Naive thymus-derived CD4-positive, alpha-beta T cell (primary cell): ENCODE data around the gene PLEKHA5. TPM values are rescaled to one million over a fixed set of nuclear protein-coding genes. Genes with fewer than 3 reads are reported as not detected.
"Not testable (repeated sequence)": the region's sequence is repeated elsewhere in the genome, so short reads cannot be mapped to it uniquely, and the experiment has no call there.

Experiments
- ATAC-seq: fragments of 150-1000 bp; cut with Tn5 transposase; 2 replicates; pipeline ENCODE4 v1.10.0; 2021; ENCODE audit warnings: mild to moderate bottlenecking, moderate library complexity
- CTCF ChIA-PET: fragments of 350-600 bp; sonication (Branson Sonifier 250); formaldehyde crosslinking; loops from one replicate; lab custom pipeline; 2021; ENCODE audit warnings: antibody characterized with exemption; lab: Charles Lee
- POLR2A ChIA-PET: fragments of 350-600 bp; sonication (Branson Sonifier 250); formaldehyde crosslinking; loops from one replicate; lab custom pipeline; 2021; ENCODE audit warnings: antibody characterized with exemption, inconsistent platforms; lab: Charles Lee
- DNase-seq, 9 donors: peaks; one replicate each; pipeline versions ENCODE4 v3.0.0 to v3.0.0-alpha.2; 2020 to 2022; ENCODE audit warnings: mixed read lengths in 1 of 9
- H3K27ac ChIP-seq: one replicate; pipeline ENCODE4 v1.7.0; 2013; ENCODE audit warnings: mild to moderate bottlenecking, low read depth, low read length, moderate library complexity
- H3K27me3 ChIP-seq, 2 donors: one replicate each; pipeline ENCODE4 v1.7.0; 2013; ENCODE audit warnings: low read length in 2 of 2, mild to moderate bottlenecking in 2 of 2, moderate library complexity in 2 of 2; ENCODE audit not compliant: control insufficient read depth in 2 of 2, insufficient read depth in 2 of 2
- H3K36me3 ChIP-seq, 3 experiments: 1 replicate in 2 of 3; 2 replicates in 1 of 3; pipeline ENCODE4 v1.7.0; 2013; ENCODE audit warnings: low read length in 3 of 3, mild to moderate bottlenecking in 3 of 3, moderate library complexity in 1 of 3; ENCODE audit not compliant: insufficient read depth in 3 of 3, control insufficient read depth in 2 of 3
- H3K4me1 ChIP-seq, 2 donors: one replicate each; pipeline ENCODE4 v1.7.0; 2013; ENCODE audit warnings: low read length in 2 of 2, mild to moderate bottlenecking in 2 of 2, moderate library complexity in 1 of 2; ENCODE audit not compliant: control insufficient read depth in 2 of 2, insufficient read depth in 2 of 2
- H3K4me3 ChIP-seq: 2 replicates; pipeline ENCODE4 v1.7.0; 2013; ENCODE audit warnings: mild to moderate bottlenecking, low read length
- H3K9me3 ChIP-seq, 3 experiments: 1 replicate in 2 of 3; 2 replicates in 1 of 3; pipeline ENCODE4 v1.7.0; 2013; ENCODE audit warnings: low read length in 3 of 3; ENCODE audit not compliant: control insufficient read depth in 2 of 3
- H3K27ac Mint-ChIP-seq, 9 donors: one replicate each; pipeline ENCODE4 v1.8.0; 2020 to 2022; ENCODE audit warnings: mixed read lengths in 9 of 9, mild to moderate bottlenecking in 8 of 9, moderate library complexity in 5 of 9, inconsistent platforms in 2 of 9
- H3K27me3 Mint-ChIP-seq, 5 donors: one replicate each; pipeline ENCODE4 v1.8.0; 2021 to 2022; ENCODE audit warnings: mixed read lengths in 5 of 5, mild to moderate bottlenecking in 1 of 5
- H3K36me3 Mint-ChIP-seq, 5 donors: one replicate each; pipeline ENCODE4 v1.8.0; 2020 to 2022; ENCODE audit warnings: mixed read lengths in 5 of 5, mild to moderate bottlenecking in 3 of 5, inconsistent platforms in 1 of 5
- H3K4me1 Mint-ChIP-seq, 7 donors: one replicate each; pipeline ENCODE4 v1.8.0; 2020 to 2022; ENCODE audit warnings: mixed read lengths in 7 of 7, mild to moderate bottlenecking in 3 of 7, inconsistent platforms in 1 of 7
- H3K4me3 Mint-ChIP-seq, 10 donors: one replicate each; pipeline ENCODE4 v1.8.0; 2020 to 2022; ENCODE audit warnings: mild to moderate bottlenecking in 10 of 10, mixed read lengths in 10 of 10, moderate library complexity in 6 of 10, inconsistent platforms in 2 of 10
- H3K9me3 Mint-ChIP-seq, 11 donors: one replicate each; pipeline ENCODE4 v1.8.0; 2020 to 2022; ENCODE audit warnings: mixed read lengths in 11 of 11, mild to moderate bottlenecking in 4 of 11, inconsistent platforms in 1 of 11, moderate library complexity in 1 of 11
- intact Hi-C, 2 donors: fragments of 100-400 bp; cut with micrococcal nuclease; formaldehyde crosslinking; loops; one replicate each; pipeline ENCODE4 v1.15.1; 2023
- polyA plus RNA-seq, 2 donors: library from polyadenylated mRNA; unstranded; fragments of 300-500 nt; fragmentation: Illumina TruSeq; gene quantifications; one replicate each; pipeline ENCODE4 v1.2.3, GENCODE V29; 2021
- total RNA-seq, 6 experiments: library from RNA in 5 of 6; stranded (reverse) in 5 of 6; gene quantifications; 1 replicate in 5 of 6; 2 replicates in 1 of 6; pipeline ENCODE4 v1.2.3 and lab custom pipeline; 2021 to 2026

PLEKHA5 gene
- total and polyA plus RNA-seq, 7 experiments from 2014 or later: 0.32 to 5.3 (median 1.3) TPM

- ATAC-seq (no peak), DNase-seq (no peak)
- H3K9me3 ChIP-seq: no peaks in the 10 kb centered on the region
- ChIA-PET POLR2A (no interaction called here), CTCF (interaction anchor here (1.0 to 1.2 kb wide), 2 partner anchors 10 to 13 kb away, joined by 3 read pairs; no protein-coding TSS in a partner anchor)
- no peaks in the 10 kb centered on the region for H3K4me1 ChIP-seq
- Mint-ChIP-seq H3K4me1 (no peaks in the 10 kb centered on the region), H3K27ac (no peak overlapping the region), H3K36me3 (no peaks in the 10 kb centered on the region), H3K9me3 (no peaks in the 10 kb centered on the region), H3K4me3 (no peak overlapping the region), H3K27me3 (no peaks in the 10 kb centered on the region)
- H3K4me3 ChIP-seq: no peak overlapping the region
- H3K36me3 ChIP-seq: no peaks in the 10 kb centered on the region
- H3K27me3 ChIP-seq: no peaks in the 10 kb centered on the region
- H3K27ac ChIP-seq: no peak overlapping the region
- intact Hi-C loops: no loop called here
Observed at GRCh38 chr12:19301223-19301622, 171.7 kb downstream of the PLEKHA5 start.

- H3K27ac Mint-ChIP-seq: no peak overlapping the region
- DNase-seq: no peak
Observed at GRCh38 chr12:19301688-19302087, 172.2 kb downstream of the PLEKHA5 start.

GRCh38 chr12:19302100-19302640 lies 172.6 kb downstream of the PLEKHA5 start:
- CTCF ChIA-PET: interaction anchor here (1.0 kb wide), 1 partner anchor 11 kb away, joined by 3 read pairs; no protein-coding TSS in a partner anchor

More at GRCh38 chr12:19301688-19302087, 172.2 kb downstream of the PLEKHA5 start:
- H3K9me3 ChIP-seq: no peaks in the 10 kb centered on the region
- Mint-ChIP-seq H3K4me3 (no peak overlapping the region), H3K36me3 (peaks cover 0 to 3% (median 0%) of the 10 kb centered on the region in 5 donors), H3K4me1 (no peaks in the 10 kb centered on the region), H3K9me3 (no peaks in the 10 kb centered on the region), H3K27me3 (no peaks in the 10 kb centered on the region)
- no peak overlapping the region for H3K4me3 ChIP-seq
- H3K27ac ChIP-seq: no peak overlapping the region
- ChIA-PET CTCF (interaction anchor here (1.0 to 1.2 kb wide), 2 partner anchors 11 to 13 kb away, joined by 3 read pairs; no protein-coding TSS in a partner anchor), POLR2A (no interaction called here)
- intact Hi-C loops: no loop called here
- H3K4me1 ChIP-seq: no peaks in the 10 kb centered on the region
- ATAC-seq: no peak
- no peaks in the 10 kb centered on the region for H3K27me3 ChIP-seq
- no peaks in the 10 kb centered on the region for H3K36me3 ChIP-seq

GRCh38 chr12:19303496-19303895 lies 174.0 kb downstream of the PLEKHA5 start:
- Histone ChIP-seq H3K4me3 (no peak overlapping the region), H3K4me1 (no peaks in the 10 kb centered on the region), H3K9me3 (no peaks in the 10 kb centered on the region), H3K27ac (no peak overlapping the region), H3K36me3 (no peaks in the 10 kb centered on the region), H3K27me3 (no peaks in the 10 kb centered on the region)
- ATAC-seq (no peak), DNase-seq (no peak)
- intact Hi-C loops: no loop called here
- Mint-ChIP-seq H3K27ac (no peak overlapping the region), H3K4me3 (no peak overlapping the region), H3K36me3 (peaks cover 0 to 4% (median 0%) of the 10 kb centered on the region in 5 donors), H3K4me1 (no peaks in the 10 kb centered on the region), H3K27me3 (no peaks in the 10 kb centered on the region), H3K9me3 (no peaks in the 10 kb centered on the region)
- POLR2A ChIA-PET: no interaction called here
- CTCF ChIA-PET: no interaction called here

More at GRCh38 chr12:19302100-19302640, 172.6 kb downstream of the PLEKHA5 start:
- Mint-ChIP-seq H3K4me3 (no peak overlapping the region), H3K27ac (no peak overlapping the region), H3K4me1 (no peaks in the 10 kb centered on the region), H3K9me3 (no peaks in the 10 kb centered on the region), H3K36me3 (peaks cover 0 to 4% (median 0%) of the 10 kb centered on the region in 5 donors), H3K27me3 (no peaks in the 10 kb centered on the region)
- no peaks in the 10 kb centered on the region for H3K4me1 ChIP-seq
- intact Hi-C loops: no loop called here
- no peaks in the 10 kb centered on the region for H3K36me3 ChIP-seq
- DNase-seq: no peak
- no peaks in the 10 kb centered on the region for H3K27me3 ChIP-seq
- no peak for ATAC-seq
- H3K4me3 ChIP-seq: no peak overlapping the region
- POLR2A ChIA-PET: no interaction called here
- no peaks in the 10 kb centered on the region for H3K9me3 ChIP-seq
- no peak overlapping the region for H3K27ac ChIP-seq

GRCh38 chr12:19304149-19304750 lies 174.7 kb downstream of the PLEKHA5 start:
- Mint-ChIP-seq H3K9me3 (no peaks in the 10 kb centered on the region), H3K4me1 (no peaks in the 10 kb centered on the region), H3K36me3 (peaks cover 0 to 4% (median 0%) of the 10 kb centered on the region in 5 donors), H3K27me3 (no peaks in the 10 kb centered on the region), H3K27ac (no peak overlapping the region), H3K4me3 (no peak overlapping the region)
- ATAC-seq (no peak), DNase-seq (no peak)
- no peaks in the 10 kb centered on the region for H3K36me3 ChIP-seq
- intact Hi-C loops: no loop called here
- no peak overlapping the region for H3K4me3 ChIP-seq
- H3K9me3 ChIP-seq: no peaks in the 10 kb centered on the region
- ChIA-PET POLR2A (no interaction called here), CTCF (no interaction called here)
- H3K27ac ChIP-seq: no peak overlapping the region
- no peaks in the 10 kb centered on the region for H3K4me1 ChIP-seq
- H3K27me3 ChIP-seq: no peaks in the 10 kb centered on the region

- H3K27me3 Mint-ChIP-seq, H3K27me3 ChIP-seq, H3K9me3 ChIP-seq, intact Hi-C loops, H3K4me1 Mint-ChIP-seq, H3K36me3 Mint-ChIP-seq, H3K36me3 ChIP-seq, DNase-seq, H3K4me3 ChIP-seq, ATAC-seq, H3K9me3 Mint-ChIP-seq, H3K27ac ChIP-seq, POLR2A ChIA-PET, H3K27ac Mint-ChIP-seq, H3K4me3 Mint-ChIP-seq, H3K4me1 ChIP-seq: not testable (repeated sequence)
- CTCF ChIA-PET: interaction anchor here (0.6 kb wide), 1 partner anchor 92 kb away, joined by 3 read pairs; no protein-coding TSS in a partner anchor
Observed at GRCh38 chr12:19305621-19306020, 176.1 kb downstream of the PLEKHA5 start.

- H3K9me3 Mint-ChIP-seq: no peaks in the 10 kb centered on the region
Observed at GRCh38 chr12:19306366-19306765, 176.8 kb downstream of the PLEKHA5 start.

More at GRCh38 chr12:19306366-19306765, 176.8 kb downstream of the PLEKHA5 start:
- no peaks in the 10 kb centered on the region for H3K27me3 ChIP-seq
- Mint-ChIP-seq H3K4me3 (no peak overlapping the region), H3K4me1 (no peaks in the 10 kb centered on the region), H3K27me3 (no peaks in the 10 kb centered on the region), H3K36me3 (peaks cover 0 to 4% (median 0%) of the 10 kb centered on the region in 5 donors), H3K27ac (no peak overlapping the region)
- DNase-seq (no peak), ATAC-seq (no peak)
- no peaks in the 10 kb centered on the region for H3K4me1 ChIP-seq
- intact Hi-C loops: no loop called here
- H3K9me3 ChIP-seq: no peaks in the 10 kb centered on the region
- POLR2A ChIA-PET: no interaction called here
- no peaks in the 10 kb centered on the region for H3K36me3 ChIP-seq
- no peak overlapping the region for H3K4me3 ChIP-seq
- H3K27ac ChIP-seq: no peak overlapping the region
- CTCF ChIA-PET: no interaction called here
